Mesothelial cell of epicardium (in vitro differentiated cells): ENCODE data around the gene AHRR. TPM values are rescaled to one million over a fixed set of nuclear protein-coding genes. Genes with fewer than 3 reads are reported as not detected.
A peak's percentile ranks its signal among the peaks of the same experiment; 100 is the strongest.
"Not testable (repeated sequence)": the region's sequence is repeated elsewhere in the genome, so short reads cannot be mapped to it uniquely, and the experiment has no call there.

Experiments used
- DNase-seq, 2 experiments: peaks; one replicate each; pipeline ENCODE4 v3.0.0; 2021; ENCODE audit warnings: low spot score in 2 of 2; ENCODE audit not compliant: unreplicated experiment in 2 of 2
- H3K27ac Mint-ChIP-seq: 2 replicates; pipeline ENCODE4 v1.8.0; 2021; ENCODE audit warnings: mixed read lengths
- H3K27me3 Mint-ChIP-seq: 2 replicates; pipeline ENCODE4 v1.8.0; 2021; ENCODE audit warnings: low read depth, mixed read lengths
- H3K36me3 Mint-ChIP-seq: 2 replicates; pipeline ENCODE4 v1.8.0; 2021; ENCODE audit warnings: mixed read lengths
- H3K4me1 Mint-ChIP-seq: 2 replicates; pipeline ENCODE4 v1.8.0; 2021; ENCODE audit warnings: mixed read lengths
- H3K4me3 Mint-ChIP-seq: 2 replicates; pipeline ENCODE4 v1.8.0; 2021; ENCODE audit warnings: mild to moderate bottlenecking, moderate library complexity, mixed read lengths
- H3K9me3 Mint-ChIP-seq: 2 replicates; pipeline ENCODE4 v1.8.0; 2021; ENCODE audit warnings: mixed read lengths
- CTCF ChIP-seq: fragments of 200-600 bp; sonication (generic); IDR thresholded peaks from one replicate; pipeline ENCODE4 v1.5.0; 2021; ENCODE audit warnings: antibody characterized with exemption; ENCODE audit not compliant: unreplicated experiment
- total RNA-seq: library from RNA; stranded (reverse); gene quantifications from 3 replicates; pipeline ENCODE4 v1.2.1, GENCODE V29; 2021

AHRR gene
- total RNA-seq, 1 donor from 2014 or later, result 12.7 TPM

- Mint-ChIP-seq H3K36me3 (peaks cover 23% of the 10 kb centered on the region), H3K9me3 (peaks cover 25% of the 10 kb centered on the region), H3K4me3 (no peak overlapping the region), H3K4me1 (peaks cover 20% of the 10 kb centered on the region), H3K27ac (no peak overlapping the region), H3K27me3 (peaks cover 13% of the 10 kb centered on the region)
- no peak for TF ChIP-seq CTCF
- peak in 1 of 2 experiments; percentile 20 for DNase-seq
Observed at GRCh38 chr5:378301-378891, 56.9 kb downstream of the AHRR start.

GRCh38 chr5:378976-379742 lies 57.6 kb downstream of the AHRR start:
- H3K4me1 Mint-ChIP-seq, result peaks cover 20% of the 10 kb centered on the region
- DNase-seq, result peak in 1 of 2 experiments; percentile 27
- H3K27ac Mint-ChIP-seq, result no peak overlapping the region
- H3K27me3 Mint-ChIP-seq, result peaks cover 13% of the 10 kb centered on the region
- no peak overlapping the region for H3K4me3 Mint-ChIP-seq
- peaks cover 29% of the 10 kb centered on the region for H3K9me3 Mint-ChIP-seq
- peaks cover 25% of the 10 kb centered on the region for H3K36me3 Mint-ChIP-seq
- no peak for TF ChIP-seq CTCF

- Mint-ChIP-seq H3K36me3 (peaks cover 33% of the 10 kb centered on the region), H3K9me3 (peaks cover 35% of the 10 kb centered on the region), H3K27ac (no peak overlapping the region), H3K4me3 (no peak overlapping the region), H3K27me3 (peaks cover 7% of the 10 kb centered on the region), H3K4me1 (peaks cover 5% of the 10 kb centered on the region)
- no peak for TF ChIP-seq CTCF
- no peak for DNase-seq
Observed at GRCh38 chr5:380701-381309, 59.3 kb downstream of the AHRR start.

GRCh38 chr5:383066-383465 lies 61.6 kb downstream of the AHRR start:
- TF ChIP-seq CTCF, result no peak
- H3K4me1 Mint-ChIP-seq, result peaks cover 10% of the 10 kb centered on the region
- peaks cover 5% of the 10 kb centered on the region for H3K27me3 Mint-ChIP-seq
- H3K9me3 Mint-ChIP-seq, result peaks cover 39% of the 10 kb centered on the region
- H3K36me3 Mint-ChIP-seq, result peaks cover 39% of the 10 kb centered on the region
- no peak overlapping the region for H3K4me3 Mint-ChIP-seq
- DNase-seq, result no peak
- no peak overlapping the region for H3K27ac Mint-ChIP-seq

- Mint-ChIP-seq H3K36me3 (peaks cover 39% of the 10 kb centered on the region), H3K4me1 (peaks cover 10% of the 10 kb centered on the region), H3K27ac (no peak overlapping the region), H3K4me3 (no peak overlapping the region), H3K27me3 (peaks cover 5% of the 10 kb centered on the region), H3K9me3 (peaks cover 39% of the 10 kb centered on the region)
- TF ChIP-seq CTCF, result no peak
- no peak for DNase-seq
Observed at GRCh38 chr5:383621-384020, 62.1 kb downstream of the AHRR start.

- not testable (repeated sequence) for DNase-seq, H3K27me3 Mint-ChIP-seq, H3K4me1 Mint-ChIP-seq, H3K4me3 Mint-ChIP-seq, H3K27ac Mint-ChIP-seq
- Mint-ChIP-seq H3K9me3 (peaks cover 36% of the 10 kb centered on the region), H3K36me3 (peaks cover 32% of the 10 kb centered on the region)
Observed at GRCh38 chr5:384576-384975, 63.1 kb downstream of the AHRR start.
